HG03575 (cell line): Measurements from ENCODE around the gene PCNX3.
"Not testable (repeated sequence)": the region's sequence is repeated elsewhere in the genome, so short reads cannot be mapped to it uniquely, and the experiment has no call there.

Experiments
- ATAC-seq: cut with Tn5 transposase; IDR thresholded peaks from one replicate; pipeline ENCODE4 v1.9.1; 2021; ENCODE audit not compliant: unreplicated experiment, insufficient number of reproducible peaks, low FRiP score; ENCODE audit errors: extremely low read depth

The PCNX3 gene

GRCh38 chr11:65649656-65650546, 34.3 kb downstream of the PCNX3 start:
- no peak for ATAC-seq

- ATAC-seq = no peak
Measured at GRCh38 chr11:65650547-65651338, 35.2 kb downstream of the PCNX3 start.

DNA sequence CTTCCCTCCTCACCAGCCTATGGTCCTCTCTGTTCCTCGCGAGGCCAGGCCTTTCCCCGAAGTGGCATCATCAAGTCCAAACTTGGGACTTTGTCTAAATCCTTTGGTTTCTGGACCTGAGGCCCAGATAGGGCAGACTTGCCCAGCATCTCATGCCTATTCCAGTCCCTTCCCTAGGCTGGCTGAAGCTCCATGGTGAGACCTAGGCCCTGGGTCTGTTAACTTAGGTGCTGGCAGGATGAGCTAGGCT, 35.7 kb downstream of the PCNX3 start:
- no peak for ATAC-seq

DNA sequence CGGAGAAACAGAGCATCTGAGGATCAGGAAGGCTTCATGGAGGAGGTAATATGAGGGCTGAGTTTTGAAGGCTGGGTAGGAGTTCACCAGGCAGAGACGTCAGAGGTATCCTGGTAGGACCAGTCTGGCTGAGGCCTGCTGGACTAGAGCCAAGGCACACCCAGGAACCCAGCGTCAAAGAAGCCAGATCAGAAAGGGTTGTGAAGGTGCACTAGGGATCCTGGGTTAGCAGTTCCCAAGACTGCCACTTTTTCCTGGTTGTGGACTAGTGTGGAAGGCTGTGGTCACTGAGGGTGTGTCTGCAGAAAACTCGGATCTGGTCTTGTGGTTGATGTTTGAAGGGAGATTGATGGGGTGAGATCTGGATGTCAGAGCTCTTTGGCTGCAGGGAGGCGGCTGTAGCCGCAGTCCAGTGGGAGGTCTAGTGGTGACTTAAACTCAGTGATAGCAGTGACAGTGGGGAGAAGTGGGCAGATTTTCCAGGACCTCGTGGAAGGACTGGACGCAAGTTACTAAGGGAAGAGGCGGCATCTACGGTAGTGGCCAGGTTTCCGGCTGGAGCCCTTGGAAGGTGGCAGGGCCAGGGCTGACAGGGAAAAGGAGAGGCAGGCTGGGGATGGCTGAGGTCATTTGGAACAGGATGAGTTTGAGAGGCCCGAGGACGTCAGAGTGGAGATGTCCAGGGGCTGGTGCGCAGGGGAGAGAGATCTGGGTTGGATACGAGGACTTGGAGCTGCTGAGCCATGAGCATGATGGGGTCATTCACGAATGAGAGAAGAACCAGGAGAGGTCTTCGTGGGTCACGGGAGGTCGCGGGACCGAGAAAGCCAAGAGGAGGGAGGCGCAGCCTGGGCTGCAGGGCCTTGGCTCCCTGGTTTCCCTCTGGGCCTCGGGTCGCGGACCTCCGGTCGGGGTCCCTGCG, 36.3 kb downstream of the PCNX3 start:
- no peak for ATAC-seq

DNA sequence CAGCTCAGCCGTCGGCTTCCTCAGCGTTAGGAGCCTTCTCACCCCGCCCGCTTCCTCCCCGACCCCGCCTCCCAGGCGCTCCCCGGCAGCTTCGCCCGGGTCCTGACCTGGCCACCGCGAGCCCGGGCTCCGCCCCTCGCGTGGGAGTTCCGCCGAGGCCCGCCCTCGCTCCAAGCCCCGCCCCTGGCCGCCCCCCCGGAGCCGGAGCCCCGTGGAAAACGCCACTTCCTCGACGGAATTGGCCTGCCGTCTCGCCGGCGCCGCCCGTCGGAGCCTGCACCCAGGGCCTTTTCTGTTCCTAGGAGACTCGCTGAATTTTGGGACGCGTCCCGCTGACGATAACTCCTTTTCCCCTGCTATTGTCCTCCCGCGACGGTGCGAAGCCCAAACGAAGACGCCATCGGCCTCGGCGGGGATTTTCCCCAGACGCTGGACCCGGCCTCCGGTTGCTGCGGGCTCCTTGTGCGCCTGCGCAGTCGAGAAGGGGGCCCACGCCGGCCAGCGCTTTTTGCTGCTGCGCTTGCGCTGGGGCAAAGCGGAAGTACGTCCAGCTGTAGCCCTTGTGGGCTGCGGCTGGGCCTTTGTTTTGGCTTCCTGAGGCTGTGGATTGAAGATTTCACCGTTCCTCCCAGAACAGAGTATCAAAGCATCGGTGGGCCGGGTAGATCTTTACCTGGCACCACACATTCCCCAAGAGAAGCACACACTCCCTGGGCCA, 37.1 kb downstream of the PCNX3 start:
- ATAC-seq = no peak

DNA sequence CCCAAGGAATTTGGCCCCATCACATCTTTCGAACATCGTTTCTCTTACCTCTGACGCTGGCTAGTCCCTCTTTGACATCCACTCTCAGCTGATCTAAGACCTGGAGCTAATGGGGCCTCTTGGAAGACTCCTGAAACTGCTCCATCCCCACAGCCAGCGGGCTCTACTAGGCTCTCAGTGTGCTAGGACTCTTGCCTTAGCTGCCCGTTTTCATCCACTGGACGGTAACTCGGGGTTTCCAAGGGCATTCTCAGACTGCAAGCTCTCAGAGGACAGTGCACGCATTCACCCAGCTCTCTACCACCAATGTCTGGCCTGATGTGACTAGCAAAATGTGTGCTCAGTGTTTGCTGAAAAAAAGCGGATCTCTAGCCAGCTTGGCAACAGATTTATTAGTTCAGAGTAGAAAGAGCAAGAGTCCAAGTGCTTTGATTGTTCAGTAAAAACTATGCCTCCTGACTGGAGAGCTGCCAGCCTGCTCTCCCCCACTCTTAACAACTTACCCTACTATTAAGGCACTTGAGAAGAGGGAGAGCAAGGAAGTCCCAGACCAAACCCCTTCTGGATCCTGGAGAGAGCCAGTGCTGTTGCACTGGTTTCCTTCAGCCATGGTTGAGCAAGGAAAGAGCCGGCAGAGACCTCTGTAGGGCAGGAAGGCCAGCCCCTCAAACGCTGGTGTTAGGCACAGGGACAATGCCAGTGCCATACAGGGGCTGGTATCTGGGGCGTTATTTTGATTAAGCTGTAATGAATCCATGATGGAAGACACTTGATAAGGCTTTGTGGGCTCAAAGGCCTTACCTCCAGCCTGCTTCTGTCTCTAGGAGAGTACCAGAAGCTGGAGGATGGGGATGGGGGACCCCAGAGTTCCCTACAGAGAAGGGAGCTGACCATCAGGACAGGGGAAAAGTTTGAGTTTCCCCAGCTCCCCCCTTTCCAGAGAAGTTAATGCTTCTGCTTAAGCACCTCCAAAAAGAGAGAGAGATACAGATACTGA, 38.0 kb downstream of the PCNX3 start:
- ATAC-seq = no peak

- no peak for ATAC-seq
Measured at GRCh38 chr11:65654375-65655349, 39.1 kb downstream of the PCNX3 start.

DNA sequence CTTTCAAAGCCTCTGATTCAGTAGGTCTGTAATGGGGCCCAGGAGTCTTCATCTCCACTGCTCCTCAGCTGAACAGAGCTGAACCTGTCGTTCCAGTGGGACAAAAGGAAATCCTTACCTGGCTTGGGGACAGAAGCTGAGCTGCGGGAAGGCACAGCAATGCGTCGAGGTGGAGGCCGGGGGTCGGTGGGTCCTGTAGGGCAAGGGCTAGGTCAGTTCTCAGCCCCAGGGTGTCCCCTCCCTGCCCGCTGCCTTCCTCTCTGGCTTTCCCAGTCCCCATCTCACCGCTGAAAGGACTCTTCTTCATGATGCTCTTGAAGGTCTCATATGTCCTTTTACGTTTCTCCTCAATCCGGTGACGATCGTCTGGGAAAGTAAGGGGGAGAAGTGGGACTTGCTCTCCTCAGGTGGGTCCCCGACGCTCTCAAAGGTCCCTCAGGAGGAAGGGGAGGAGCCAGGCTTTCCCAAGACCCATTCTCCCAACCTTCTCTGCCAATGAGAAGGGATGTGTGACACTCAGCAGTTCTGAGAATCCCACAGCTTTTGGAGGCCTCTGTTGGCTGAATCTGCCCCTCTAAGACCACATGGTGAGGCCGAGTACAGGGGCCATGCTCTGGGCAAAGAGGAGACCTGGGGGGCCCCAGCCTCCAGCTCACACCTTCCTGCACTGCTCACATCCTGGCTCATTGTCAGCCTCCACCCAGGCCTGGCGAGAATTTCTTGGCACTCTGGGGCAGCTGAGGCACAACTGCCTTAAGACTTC, 40.2 kb downstream of the PCNX3 start:
- ATAC-seq = no peak

DNA sequence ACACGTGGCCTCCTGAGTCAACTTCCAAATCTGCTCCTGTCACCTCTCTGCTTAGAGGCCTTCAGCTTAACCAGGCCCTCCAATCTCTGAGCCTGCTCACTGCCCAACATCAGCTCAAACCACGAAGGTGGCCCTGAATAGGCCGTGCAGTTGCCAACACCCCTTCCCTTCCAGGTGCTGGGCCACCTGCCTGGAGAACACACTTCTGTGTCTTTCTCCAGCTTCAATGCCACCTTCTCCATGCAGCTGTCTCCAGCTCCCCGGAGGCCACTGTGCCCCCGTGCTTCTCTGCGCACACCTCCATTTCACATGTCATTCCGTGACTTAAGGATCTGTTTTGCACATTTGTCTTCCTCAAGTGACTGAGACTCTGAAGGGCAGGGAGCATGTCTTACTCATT, 41.9 kb downstream of the PCNX3 start:
- no peak for ATAC-seq

DNA sequence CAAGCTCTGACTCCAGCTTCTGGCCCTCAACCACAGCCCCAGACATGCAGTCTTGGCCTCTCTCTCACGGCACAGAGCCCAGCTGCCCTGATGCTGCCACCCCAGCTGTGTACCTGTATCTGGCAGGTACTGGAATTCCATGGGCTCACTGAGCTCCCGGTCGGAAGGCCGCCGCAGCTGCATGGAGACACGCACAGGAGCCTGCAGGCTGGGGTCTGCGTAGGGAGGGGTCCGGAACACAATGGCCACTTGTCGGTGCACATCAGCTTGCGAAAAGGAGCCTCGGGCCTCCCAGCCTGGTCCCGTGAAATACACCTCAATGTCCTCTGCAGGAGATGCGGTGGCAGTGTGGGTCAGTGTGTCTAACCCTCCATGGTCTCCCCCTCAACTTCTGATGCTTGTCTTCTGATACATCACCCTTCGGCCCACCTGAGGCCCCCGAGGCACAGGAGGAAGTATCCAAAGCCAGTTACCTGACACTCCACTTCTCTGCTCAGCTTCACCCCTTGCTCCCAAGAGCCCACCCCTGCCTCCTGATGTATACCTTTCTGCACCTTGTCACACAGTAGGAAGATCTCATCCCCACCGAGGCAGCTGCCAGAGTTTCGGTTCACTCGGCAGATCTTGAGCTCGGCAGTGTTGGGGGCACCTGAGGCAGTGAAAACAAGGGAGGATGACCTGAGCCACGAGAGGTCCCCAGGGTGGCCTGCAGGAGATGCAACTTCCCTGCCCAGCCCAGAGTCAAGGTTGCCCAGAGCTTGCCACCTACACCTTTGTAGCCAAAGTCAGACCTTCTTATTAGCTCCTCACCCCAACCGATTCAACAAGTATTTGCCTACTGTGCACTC, 42.8 kb downstream of the PCNX3 start:
- no peak for ATAC-seq

GRCh38 chr11:65660038-65660437, 44.5 kb downstream of the PCNX3 start:
- no peak for ATAC-seq

- not testable (repeated sequence) for ATAC-seq
Measured at GRCh38 chr11:65660908-65661307, 45.3 kb downstream of the PCNX3 start.

DNA sequence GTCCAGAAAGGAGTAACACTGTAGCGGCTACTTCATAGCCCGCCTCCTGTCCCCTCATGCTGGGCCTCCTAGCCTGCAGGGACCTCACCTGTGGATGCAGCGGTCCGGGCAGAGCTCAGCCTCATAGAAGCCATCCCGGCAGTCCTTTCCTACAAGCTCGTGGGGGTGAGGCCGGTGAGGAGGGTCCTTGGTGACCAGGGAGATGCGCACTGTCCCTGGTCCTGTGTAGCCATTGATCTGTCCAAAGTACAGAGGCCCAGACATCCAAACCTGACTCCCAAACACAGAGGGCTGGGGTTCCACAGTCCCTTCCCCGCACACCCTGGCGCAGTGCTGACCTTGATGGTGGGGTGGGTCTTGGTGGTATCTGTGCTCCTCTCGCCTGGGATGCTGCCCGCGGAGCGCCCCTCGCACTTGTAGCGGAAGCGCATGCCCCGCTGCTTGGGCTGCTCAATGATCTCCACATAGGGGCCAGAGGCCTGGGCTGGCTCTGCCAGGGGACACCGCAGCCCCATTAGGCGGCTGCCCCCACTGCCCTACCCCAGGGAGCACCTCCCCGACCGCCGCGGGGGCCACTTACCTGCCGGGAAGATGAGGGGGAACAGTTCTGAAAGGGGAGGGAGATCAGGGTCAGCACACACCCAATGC, 46.1 kb downstream of the PCNX3 start:
- no peak for ATAC-seq

- no peak for ATAC-seq
Measured at GRCh38 chr11:65662247-65662798, 46.7 kb downstream of the PCNX3 start.
